Fibroblast of peridontal ligament (primary cell): ENCODE measurements around the gene SCUBE1.

ENCODE experiments used
- DNase-seq: peaks from one replicate; pipeline ENCODE4 v3.0.0-alpha.2; 2010; ENCODE audit errors: extremely low read depth

Gene SCUBE1

DNA sequence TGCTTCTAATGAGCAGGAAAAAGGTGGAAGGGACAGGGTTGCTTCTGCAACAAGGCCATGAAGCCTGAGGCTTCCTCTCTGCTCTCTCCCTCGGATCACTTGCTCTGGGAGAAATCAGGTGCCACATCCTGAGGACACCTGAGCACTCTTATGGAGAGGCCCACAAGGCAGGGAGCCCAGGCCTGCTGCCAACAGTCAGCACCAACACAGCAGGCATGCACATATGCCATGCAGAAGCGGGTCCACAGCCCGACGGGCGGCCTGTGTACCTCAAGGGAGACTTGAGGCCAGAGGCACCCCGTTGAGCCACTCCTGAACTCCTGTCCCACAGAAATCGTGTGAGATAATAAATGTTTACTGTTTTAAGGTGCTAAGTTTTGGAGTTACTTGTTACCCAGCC, 165.7 kb downstream of the SCUBE1 start:
- DNase-seq = no peak

DNA sequence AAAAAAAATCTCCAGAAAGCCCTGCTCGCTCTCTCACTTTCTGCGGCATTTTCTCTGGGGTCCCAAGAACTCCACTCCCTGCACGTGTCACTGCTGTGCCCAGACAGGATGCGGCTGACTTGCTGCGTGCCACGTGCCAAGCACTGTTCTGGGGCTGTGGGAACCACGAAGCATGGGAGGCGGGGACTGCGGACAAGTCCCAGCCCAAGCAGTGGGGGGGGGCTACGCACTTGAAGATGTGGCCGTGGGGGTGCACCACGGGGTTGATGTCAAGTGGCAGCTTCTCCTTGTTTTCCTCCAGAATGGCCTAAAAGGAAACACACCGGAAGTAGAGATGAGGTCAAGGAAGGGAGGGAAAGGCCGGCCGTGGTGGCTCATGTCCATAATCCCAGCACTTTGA, 167.1 kb downstream of the SCUBE1 start:
- DNase-seq = no peak

DNA sequence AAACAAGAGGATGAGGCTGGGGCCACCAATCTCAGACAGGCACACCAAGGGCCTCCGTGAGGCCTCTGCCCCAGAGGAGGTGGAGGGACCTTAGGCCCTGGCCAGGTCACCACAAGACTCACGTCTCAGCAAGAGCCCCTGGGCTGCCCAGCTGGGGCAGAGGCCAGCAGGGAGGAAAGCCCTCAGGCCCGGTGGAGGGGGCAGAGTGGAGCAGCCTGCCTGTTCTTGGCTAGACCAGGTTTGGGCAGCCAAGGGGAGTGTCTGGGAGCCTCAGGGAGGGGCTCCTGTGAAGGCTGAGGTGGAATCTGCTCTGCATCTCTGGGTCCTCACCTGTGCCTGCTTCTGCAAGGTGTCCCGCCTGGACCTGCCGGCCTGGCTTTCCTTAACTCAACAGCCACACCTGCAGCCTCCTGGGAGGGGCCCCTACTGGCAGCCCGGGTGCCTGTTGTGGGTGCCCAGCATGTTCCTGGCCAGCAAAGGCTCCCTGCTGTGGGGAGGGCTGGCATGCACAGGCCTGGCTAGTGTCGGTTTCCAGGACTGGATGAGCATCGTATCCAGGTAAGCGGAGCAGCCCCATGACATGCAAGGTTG, 168.1 kb downstream of the SCUBE1 start:
- DNase-seq = no peak

DNA sequence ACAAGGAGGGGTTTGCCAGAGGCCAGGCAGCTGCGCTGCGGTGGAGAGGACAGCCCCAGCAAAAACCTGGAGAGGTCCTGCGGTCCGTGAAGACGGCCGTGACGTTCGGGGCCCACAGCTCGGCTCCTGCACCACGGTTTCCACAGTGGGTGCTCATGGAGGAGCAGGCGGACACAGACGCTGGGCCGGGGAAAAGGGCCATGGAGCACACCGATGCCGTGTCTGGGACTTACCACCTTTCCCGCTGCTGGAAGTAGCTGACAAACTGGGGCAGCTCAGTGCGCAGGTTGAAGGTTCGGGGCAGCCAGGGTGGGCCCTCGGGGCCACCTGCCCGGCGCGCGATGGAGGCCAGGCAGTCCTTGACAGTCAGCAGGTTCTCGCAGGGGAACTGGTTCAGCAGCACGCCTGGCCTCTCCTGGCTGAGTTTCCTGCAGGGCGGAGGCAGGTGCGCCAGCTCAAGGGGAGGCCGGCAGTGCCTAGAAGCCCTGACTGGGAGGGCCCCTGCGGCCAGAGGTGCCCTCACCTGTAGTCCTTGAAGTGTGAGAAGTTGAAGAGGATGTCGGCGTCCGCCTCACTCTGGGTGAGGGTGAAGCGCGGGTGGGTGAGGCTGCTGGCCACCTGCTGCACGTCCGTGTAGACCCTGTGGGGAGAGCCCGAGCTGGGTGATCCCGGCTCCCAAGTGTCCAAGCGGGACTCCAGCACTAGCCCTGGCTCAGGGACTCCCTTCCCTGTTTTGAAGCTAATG, 169.0 kb downstream of the SCUBE1 start:
- no peak for DNase-seq

DNA sequence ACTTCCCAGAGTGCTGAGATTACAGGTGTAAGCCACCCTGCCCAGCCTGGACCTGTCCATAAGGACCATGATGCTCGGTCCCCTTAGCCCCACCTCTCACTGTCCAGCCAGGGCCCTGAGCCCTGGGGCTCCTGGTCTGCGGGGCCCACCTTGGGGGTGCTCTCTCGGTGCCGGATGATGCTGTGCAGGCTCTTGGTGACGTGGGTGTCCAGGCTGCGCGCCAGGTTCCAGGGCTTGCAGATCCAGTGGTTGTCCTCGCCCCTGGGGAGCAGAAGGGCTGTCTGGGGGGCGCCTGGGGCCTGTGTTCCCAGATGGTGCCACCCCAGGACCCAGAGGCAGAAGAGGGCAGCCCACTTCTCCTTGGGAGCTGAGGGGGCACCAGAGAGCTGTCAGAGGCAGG, 169.6 kb downstream of the SCUBE1 start:
- DNase-seq = no peak

DNA sequence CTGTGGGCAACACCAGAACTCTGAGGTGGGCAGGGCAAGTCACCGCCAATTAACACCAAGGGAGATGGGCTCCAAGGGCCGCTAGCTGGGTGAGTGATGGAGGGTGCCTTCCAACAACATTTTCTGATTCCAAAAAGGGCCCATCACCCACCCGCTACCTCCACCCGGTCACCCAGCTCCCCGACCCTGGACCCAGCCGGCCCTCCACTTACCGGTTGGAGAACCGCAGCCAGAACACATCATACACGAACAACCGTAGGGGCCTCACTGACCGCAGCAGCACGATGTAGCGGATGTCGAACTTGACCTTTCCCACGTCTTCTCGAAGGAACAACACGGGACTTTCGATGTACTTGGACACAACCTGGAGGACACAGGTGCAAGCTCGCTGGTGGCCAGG, 171.0 kb downstream of the SCUBE1 start:
- DNase-seq = no peak

DNA sequence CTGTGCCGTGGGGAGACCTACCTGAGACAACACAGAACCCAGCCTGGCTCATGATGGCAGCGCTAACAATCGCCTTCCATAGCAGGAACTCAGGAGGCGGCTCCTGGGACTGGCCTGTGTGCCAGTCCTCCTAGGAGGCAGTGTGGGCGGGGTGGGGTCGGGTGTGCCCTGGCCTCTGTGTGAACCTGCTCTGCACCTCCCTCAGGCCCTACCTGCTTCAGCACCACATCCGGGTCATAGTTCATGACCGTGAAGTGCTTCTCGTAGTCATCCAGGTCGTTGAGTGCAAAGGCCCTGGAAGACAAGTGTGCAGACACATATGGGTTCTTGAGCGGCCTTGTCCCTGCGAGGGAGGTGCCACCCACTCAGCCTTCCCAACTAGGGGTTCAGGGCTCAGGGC, 171.6 kb downstream of the SCUBE1 start:
- no peak for DNase-seq

DNA sequence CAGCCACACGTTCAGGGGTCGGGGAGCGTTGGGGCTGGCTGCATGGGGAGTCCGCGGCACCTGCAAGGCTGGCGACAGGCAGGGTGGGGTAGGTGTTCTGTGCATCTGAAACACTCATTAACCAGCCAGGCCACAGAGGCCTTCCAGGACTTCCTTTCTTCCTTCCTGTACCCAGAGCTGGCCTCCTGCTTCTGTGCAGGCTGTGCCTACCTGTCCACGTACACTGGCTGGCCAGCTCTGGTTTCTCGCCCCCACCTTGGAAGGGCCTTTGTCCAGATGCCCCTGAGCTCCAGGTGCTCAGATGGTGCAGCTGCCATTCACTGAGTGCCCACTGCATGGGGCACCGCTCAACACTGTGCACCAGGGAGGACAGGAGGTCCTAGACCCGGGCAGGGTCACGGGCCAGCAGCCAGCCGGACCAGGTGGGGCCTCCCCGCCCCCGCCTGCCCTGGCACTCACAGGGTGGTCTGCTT, 172.1 kb downstream of the SCUBE1 start:
- no peak for DNase-seq

DNA sequence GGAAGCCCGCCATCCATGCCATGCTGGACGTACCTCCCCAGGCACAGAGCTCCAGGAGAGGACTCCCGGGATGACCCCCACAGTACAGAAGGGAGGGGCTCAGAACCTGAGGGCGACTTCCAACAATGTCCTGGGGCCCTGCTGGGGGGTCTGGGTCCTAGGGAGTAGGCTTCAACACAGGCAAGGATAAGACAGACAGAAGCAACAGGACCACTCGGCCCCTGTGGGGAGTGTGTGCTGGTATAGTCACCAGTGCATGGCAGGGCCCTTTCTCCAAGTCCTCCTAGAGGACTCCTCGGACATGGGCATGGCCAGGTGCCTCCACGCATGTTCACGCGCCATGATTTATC, 173.1 kb downstream of the SCUBE1 start:
- no peak for DNase-seq

DNA sequence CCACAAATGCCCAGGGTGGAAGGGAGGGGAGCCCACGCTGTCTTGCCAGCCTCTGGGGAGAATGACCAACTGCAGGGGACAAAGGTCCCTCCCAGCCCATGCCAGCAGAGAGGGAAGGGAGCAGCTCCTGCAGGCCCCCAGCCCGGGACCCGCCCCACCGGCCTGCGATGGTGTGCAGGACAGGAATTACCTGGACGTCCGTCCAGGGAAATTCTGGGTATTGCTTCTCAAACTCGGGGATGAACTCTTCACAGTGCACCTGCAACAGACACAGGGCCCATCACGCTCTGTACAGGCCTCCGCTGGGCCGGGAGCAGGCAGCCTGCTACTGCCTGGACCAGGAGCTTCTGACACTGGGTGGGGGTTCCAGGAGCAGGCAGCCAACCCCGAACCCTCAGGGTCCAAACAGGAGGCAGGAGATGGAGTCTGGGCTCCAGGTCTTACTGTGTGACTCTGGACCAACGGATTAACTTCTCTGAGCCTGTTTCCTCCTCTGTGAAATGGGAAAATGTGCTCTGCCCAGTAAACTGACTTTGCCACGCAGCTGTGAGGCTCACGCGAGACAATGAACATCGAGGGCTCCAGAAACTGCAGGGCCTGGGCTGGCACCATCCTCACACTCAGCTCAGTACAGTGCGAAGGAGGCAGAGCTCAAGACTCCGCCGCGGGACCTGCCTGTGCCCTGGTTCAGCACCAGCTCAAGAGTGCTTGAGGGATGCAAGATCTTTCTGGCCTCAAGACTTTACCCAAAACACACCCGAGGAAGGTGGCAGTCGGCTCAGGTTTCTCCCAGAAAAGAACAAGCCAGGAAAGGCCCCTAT, 173.7 kb downstream of the SCUBE1 start:
- no peak for DNase-seq

DNA sequence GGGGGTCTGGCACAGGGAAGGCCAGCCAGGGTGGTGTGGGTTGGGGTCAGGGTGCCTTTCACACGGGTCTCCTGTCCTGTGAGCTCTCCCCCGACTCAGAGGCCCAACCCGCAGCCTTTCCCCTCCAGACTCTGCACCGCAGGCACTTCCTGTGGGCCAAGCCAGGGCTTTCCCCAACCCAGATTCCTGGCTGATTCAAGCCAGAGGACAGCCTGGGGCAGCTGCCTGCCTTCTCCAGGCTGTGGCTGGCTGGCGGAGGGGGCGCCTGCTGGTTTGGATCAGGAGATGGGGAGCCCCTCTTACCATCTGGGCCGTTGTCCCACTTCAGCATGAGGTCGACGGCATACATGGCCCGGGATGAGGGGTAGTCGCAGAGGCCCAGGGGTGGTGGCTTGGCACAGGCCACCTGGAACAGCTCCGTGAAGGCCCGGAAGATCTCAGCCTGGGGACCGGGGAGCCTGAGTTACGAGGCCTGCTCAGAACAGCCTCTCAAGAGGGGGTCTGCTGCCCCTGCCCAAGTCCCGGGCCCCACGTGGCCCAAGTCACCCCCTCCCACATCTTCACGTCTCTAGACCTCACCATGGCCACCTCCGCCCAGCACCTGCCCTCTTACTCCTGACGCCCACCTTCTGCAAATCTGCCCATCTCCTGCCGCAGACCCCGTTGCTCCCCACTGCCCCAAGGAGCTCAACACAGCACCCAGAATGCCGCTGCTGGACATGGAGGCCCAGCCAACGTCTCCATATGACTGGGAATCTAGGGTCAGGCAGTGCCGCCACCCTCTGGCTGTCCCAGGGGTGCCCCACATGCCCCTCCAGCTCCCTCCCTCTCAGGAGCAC, 174.5 kb downstream of the SCUBE1 start:
- peak; percentile 56 for DNase-seq

DNA sequence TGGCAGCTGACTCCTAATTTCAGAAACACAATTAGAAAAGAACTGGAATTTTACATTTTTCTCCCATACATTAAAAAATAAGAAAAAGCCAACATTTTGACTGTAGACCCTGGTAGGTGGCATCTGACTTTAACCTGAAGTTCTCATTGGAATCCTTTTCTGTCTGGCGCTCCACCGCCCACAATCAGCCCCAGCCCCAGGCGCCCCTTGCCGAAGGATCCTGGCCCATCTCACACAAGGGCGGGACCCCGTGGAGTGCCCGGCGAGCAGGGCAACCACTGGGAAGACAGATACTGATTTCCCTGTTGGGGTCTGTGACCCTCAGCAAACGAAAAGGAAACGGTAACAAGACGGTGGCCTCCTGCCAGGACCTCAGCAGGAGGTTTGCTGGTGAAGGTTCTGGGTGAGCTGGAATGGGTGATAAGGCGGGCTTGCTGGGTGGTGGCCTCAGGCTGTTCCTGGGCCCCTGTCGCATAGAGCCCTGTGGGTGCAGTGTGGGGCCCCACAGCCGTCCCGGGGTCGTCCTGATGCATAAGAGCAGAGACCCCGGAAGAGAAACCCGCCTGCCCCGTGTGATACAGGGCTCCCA, 176.1 kb downstream of the SCUBE1 start:
- DNase-seq = no peak

DNA sequence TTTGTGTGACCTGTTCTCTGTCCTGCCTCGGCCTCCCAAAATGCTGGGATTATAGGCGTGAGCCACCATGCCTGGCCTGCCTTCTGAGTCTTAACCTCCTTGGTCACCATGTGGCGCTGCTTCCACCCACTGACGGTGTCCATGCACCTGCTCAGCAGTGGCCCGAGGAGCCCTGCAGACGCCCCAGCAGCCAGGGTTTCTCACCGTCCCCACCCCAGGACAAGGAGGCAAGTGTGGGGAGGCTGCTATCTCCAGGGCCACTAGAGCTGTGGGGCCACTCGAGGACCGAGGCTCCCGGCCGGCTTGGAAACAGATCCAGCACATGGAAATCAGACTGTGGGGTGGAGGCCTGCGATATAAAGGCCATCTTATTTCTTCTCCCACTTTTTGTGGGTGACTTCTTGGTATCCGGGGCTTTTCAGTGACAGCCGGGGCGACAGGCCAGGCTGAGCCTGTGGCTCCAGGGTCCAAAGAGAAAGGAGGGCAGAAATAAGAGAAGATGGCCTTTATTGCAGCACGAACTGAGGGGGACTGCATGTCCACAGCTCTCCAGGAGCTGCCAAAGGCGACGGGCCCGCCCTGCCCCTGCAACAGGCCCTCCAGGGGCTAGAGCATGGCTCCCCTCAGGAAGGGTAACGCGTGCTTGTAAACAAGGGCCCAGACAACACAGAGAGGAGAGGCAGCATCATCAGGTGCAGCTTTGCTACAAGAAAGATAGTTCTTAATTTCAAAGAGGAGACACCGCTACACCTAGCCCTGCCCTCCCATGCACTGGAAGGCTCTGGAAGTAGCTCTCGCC, 176.8 kb downstream of the SCUBE1 start:
- no peak for DNase-seq

DNA sequence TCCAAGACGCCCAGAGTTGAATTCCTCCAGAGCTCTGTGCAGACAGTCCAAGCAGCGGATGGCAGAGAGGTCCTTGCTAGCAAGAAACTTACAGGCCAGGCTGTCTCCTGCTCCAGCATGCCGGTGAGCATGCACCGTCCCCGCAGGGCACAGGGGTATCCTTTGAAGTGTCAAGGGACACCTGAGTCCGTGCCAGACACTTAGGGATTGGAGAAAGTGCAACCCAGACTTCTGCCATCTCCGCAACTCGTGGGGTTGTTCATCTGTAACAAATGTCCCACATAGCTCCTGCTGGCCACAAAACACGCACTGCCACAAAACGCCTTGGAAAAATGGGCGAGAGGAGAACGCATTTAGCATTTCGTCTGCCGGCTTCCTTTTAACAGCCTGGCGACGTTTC, 178.5 kb downstream of the SCUBE1 start:
- DNase-seq = no peak

DNA sequence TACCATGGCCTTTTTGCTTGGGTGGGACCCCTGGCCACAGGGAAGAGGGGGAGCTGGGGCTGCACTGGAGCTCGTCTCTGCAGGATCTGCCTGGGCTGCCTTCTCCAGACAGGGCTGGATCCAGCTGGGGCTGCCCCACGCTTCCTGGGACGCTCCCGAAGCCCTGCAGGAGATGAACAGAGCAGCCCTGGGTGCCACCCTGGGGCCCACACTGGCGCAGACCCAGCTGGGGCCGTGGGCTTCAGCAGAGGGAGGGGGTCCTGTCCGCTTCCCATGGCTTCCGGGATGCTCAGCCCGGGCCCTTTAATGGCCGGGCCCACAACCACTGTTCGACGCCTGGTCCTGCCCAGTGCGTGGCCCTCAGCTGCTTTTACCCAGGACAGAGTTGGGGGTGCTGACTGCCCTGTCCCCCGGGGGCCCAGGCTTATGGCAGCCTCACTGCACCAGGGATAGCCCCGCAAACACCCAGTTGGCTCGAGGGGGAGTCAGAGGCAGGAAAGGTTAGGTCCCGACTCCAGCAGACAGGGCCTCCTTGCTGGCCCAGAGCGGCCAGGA, 179.9 kb downstream of the SCUBE1 start:
- no peak for DNase-seq

DNA sequence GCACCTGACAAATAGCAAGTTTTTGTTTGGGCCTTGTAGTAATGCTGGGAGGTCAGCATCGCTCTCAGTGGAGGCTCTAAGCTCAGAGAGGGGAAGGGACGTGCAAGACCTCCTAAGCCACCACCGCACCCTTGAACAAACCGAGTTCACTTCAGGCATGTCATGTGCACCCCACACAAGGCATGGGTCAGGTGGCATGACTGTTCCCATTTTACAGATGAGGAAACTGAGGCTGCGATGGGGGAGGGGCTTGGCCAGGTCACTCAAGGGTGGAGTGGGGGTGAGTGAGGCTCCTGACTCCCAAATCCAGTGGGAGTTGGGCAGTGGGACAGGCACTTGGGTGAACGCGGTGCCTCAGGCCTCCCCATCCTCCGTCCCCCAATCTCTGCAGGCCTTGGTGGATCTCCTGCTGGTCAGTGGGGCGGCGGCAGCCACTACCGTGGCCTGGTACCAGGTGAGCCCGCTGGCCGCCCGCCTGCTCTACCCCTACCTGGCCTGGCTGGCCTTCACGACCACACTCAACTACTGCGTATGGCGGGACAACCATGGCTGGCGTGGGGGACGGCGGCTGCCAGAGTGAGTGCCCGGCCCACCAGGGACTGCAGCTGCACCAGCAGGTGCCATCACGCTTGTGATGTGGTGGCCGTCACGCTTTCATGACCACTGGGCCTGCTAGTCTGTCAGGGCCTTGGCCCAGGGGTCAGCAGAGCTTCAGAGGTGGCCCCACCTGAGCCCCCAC, 180.6 kb downstream of the SCUBE1 start:
- no peak for DNase-seq

DNA sequence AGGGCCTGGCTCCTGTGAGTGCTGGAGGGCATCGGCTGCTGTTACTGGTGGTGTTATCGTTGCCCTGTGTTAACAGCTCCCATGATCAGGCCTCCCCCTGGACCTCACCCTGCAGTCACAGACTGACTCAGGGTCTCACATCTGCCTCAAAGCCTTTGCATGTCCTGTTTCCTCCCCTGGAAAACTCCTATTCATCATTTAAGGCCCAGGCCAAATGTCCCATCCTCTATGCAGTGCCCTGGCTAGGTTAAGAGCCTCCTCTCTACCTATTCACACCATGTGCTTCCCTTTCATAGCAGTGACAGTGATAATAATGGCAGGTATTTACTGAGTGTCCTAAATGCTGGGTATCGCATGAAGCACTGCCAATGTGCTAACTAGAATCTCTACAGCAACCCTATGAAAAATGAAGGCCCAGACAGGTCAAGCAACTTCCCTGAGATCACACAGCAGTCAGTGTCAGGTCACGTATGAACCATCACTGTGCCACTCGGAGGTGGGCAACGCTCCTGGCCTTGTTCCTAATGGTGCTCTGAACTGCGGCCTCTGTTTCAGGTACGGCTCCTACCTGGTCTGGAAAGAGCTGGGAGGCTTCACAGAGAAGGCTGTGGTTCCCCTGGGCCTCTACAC, 182.6 kb downstream of the SCUBE1 start:
- no peak for DNase-seq

DNA sequence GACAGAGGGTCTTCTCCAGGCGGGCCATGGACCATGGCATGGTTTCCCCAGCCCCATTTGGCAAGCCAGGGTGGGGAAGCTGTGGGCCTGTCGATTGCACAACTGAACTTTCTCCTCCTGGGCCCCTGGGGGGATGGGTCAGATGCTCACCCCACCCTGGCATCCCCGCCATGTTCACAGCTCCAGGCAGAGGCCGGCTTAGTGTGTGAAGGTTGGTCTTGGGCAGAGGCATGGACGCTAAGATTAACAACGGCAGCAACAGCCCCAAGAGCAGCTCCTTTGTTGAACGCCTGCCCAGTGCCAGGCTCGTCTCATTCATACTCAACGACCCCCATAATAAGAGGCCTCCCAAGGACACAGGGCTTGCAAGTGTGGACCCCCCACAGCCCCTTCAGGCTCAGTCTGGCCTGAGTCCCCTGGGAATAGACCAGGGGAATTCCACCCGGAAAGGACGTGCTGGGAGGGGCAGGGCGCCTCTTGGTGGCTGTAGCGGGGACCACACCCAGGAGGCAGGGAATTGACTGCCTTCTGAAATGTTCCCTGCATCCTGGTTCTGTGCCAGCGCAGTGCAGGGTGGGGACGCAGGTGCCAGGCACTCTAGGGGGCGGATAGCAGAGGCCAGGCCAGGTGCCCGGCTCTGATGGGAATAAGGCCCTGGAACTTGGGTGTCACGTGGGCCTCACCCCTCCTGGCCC, 183.5 kb downstream of the SCUBE1 start:
- DNase-seq = no peak
